ENCODE results near the gene PRDM1.

PRDM1 gene

DNA sequence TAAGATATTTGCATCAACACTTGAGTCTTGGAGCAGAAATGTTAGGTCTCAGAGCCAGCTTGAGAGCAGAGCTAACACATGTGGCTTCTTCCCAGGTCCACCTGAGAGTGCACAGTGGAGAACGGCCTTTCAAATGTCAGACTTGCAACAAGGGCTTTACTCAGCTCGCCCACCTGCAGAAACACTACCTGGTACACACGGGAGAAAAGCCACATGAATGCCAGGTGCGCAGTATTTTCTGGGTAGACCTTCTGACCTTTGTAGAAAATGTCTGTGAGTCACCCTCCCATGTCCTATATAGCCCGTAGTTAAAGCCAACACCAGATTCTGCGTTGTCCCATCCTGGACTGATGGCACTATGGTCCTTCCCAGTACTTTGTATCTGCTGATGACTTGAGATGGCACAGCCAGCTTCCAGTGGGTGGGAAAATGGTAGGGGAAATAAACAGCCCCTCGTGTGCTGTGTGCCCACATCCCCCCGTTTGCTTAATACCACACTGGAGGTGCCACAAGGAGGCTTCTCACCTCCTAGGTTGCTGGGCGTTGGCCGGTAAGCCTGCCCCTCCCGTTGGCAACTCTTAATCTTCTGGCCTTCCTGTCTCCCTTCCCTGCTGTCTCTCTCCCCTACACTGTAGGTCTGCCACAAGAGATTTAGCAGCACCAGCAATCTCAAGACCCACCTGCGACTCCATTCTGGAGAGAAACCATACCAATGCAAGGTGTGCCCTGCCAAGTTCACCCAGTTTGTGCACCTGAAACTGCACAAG, 20.3 kb downstream of the PRDM1 start:
- H3K4me3 ChIP-seq (ENCODE audit: low read depth, low read length), result no peak overlapping the region
- no peak for TF ChIP-seq CTCF (IDR thresholded peaks at IDR 0.05; ENCODE audit: borderline replicate concordance, insufficient read depth, low read depth, low read length)

- no peak overlapping the region for H3K4me3 ChIP-seq (ENCODE audit: low read depth, low read length)
- TF ChIP-seq CTCF (IDR thresholded peaks at IDR 0.05; ENCODE audit: borderline replicate concordance, insufficient read depth, low read depth, low read length), result no peak
These were observed 21.0 kb downstream of the PRDM1 start for GRCh38 chr6:106107043-106107613.

DNA sequence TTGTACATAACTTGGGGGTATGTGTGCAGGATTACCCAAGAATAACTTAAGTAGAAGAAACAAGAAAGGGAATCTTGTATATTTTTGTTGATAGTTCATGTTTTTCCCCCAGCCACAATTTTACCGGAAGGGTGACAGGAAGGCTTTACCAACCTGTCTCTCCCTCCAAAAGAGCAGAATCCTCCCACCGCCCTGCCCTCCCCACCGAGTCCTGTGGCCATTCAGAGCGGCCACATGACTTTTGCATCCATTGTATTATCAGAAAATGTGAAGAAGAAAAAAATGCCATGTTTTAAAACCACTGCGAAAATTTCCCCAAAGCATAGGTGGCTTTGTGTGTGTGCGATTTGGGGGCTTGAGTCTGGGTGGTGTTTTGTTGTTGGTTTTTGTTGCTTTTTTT, 22.0 kb downstream of the PRDM1 start:
- no peak for TF ChIP-seq CTCF (IDR thresholded peaks at IDR 0.05; ENCODE audit: borderline replicate concordance, insufficient read depth, low read depth, low read length)
- no peak overlapping the region for H3K4me3 ChIP-seq (ENCODE audit: low read depth, low read length)

- H3K4me3 ChIP-seq (ENCODE audit: low read depth, low read length), result no peak overlapping the region
- no peak for TF ChIP-seq CTCF (IDR thresholded peaks at IDR 0.05; ENCODE audit: borderline replicate concordance, insufficient read depth, low read depth, low read length)
These were observed 22.9 kb downstream of the PRDM1 start for GRCh38 chr6:106109029-106109428.

DNA sequence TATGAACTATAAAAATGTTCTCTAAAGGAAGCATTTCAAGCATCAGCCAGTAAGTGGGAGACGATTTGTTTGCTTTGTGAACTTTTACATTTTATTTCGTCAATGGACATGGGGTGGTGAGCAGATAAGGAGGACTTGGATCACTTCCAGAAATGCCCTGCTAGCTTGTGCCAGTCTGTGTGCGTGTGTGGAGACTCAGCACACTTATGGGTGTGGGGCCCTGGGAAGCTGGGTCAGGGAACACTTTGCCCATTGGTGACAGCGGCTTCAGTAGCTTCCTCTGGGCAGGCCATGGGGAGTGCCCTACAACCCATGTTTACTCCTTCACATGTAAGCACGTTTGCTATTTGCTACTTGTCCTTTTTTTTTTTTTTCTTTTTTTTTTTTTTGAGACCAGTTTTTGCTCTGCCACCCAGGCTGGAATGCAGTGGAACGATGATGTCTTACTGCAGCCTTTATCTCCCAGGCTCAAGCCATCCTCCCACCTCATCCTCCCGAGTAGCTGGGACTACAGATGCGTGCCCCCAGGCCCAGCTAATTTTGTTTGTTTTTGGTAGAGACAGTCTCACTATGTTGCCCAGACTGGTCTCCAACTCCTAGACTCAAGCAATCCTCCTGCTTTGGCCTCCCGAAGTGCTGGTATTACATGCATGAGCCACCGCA, 24.2 kb downstream of the PRDM1 start:
- H3K4me3 ChIP-seq (ENCODE audit: low read depth, low read length), result no peak overlapping the region
- TF ChIP-seq CTCF (IDR thresholded peaks at IDR 0.05; ENCODE audit: borderline replicate concordance, insufficient read depth, low read depth, low read length), result no peak

DNA sequence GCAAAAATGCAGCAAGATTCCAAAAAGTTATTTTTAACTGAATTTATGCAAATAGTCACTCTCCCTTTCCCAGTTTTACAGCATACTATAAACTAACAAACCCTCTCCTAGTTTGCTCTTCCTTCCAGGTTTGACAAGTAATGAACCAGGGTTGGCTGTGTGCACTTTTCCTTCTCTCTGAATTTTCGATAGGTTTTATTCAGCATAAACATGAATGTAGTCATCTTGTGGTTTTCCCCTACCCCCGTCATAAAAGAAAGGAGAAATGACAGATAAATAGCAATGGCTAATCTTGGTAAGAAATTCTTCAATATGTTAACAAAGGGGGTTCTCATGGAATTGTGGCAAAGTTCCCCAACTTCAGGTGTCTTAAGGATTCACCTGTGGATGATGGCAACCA, 26.3 kb downstream of the PRDM1 start:
- no peak overlapping the region for H3K4me3 ChIP-seq (ENCODE audit: low read depth, low read length)
- no peak for TF ChIP-seq CTCF (IDR thresholded peaks at IDR 0.05; ENCODE audit: borderline replicate concordance, insufficient read depth, low read depth, low read length)

Data from GM12875 (cell line).